A549 (cell line): Measurements from ENCODE around the gene TMEM51.

Source experiments
- CTCF ChIP-seq: fragments of >200 bp; sonication (Bioruptor Twin); formaldehyde crosslinking; IDR thresholded peaks from 3 replicates; pipeline ENCODE4 v1.5.1; 2016
- EP300 ChIP-seq, 2 experiments: fragments of >200 bp; sonication (Bioruptor Twin); formaldehyde crosslinking; IDR thresholded peaks; 2 replicates in 1 of 2; 3 replicates in 1 of 2; pipeline ENCODE4 v1.6.1; 2016 to 2017
- FOSB ChIP-seq: fragments of 250-450 bp; sonication (Bioruptor Pico); IDR thresholded peaks from 2 replicates; pipeline ENCODE4 v1.5.0; 2020; ENCODE audit warnings: mild to moderate bottlenecking, moderate library complexity
- JUNB ChIP-seq: fragments of >200 bp; sonication (Bioruptor Twin); formaldehyde crosslinking; IDR thresholded peaks from 2 replicates; pipeline ENCODE4 v1.6.1; 2016
- KDM5A ChIP-seq: fragments of 200-600 bp; sonication (generic); IDR thresholded peaks from 2 replicates; pipeline ENCODE4 v1.6.1; 2016; ENCODE audit warnings: antibody characterized with exemption, mild to moderate bottlenecking
- SMC3 ChIP-seq: fragments of >200 bp; sonication (Bioruptor Twin); formaldehyde crosslinking; IDR thresholded peaks from 3 replicates; pipeline ENCODE4 v1.6.1; 2018; ENCODE audit warnings: inconsistent platforms
- ZFP36 ChIP-seq: fragments of 450-650 bp; IDR thresholded peaks from 2 replicates; pipeline ENCODE4 v1.6.1; 2014; ENCODE audit warnings: borderline replicate concordance; ENCODE audit not compliant: partially characterized antibody
- TF ChIP-seq, protein P1 (sequence below): fragments of 200-600 bp; sonication (generic); IDR thresholded peaks from 2 replicates; pipeline ENCODE4 v1.6.1; 2016; ENCODE audit warnings: antibody characterized with exemption, mild to moderate bottlenecking, moderate library complexity
- TF ChIP-seq, protein P2 (sequence below): IDR thresholded peaks from 2 replicates; pipeline ENCODE4 v1.6.1; 2012; ENCODE audit warnings: low read depth, borderline replicate concordance

DNA sequence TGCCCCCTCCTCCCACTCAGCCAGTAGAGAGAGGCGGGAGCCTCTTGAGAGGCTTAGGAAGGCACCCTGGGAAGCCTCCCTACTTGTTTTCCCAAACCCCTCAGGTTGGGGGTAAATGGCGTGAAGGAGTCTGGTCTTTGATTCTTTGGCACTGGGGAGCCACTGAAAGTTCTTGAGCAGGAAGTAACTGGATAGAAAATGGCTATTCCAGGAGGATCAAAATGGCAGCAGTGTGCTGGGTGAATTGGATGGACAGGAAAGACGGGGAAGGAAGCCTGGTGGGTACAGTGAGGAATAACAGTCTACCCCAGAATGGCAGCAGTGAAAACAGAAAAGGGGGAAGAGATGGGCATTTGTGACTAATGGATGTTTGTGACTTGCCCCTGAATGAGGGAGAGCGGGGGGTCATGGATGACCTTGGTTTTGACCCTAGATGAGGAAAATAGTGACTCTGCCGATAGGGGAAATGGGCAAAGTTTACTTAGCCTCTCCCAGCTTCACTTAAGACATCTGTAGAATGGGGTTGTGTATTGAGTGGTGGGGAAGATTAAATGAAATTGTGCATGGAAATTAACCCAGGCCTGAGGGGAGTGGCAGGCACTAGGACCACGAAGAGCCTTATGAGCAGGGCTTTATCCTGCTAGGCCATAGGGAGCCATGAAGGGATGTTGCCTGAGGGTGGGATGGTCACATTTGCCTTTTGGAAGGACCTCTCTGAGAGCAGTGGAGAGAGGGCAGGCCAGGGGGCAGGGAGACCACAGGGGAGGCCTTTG lies 32.7 kb downstream of the TMEM51 start:
- TF ChIP-seq CTCF (no peak), SMC3 (no peak), EP300 (IDR thresholded peaks at IDR 0.05) (no peak), JUNB (no peak), ZFP36 (no peak), KDM5A (no peak), FOSB (CRISPR knock-in tag) (no peak)
- TF ChIP-seq, protein P1, sequence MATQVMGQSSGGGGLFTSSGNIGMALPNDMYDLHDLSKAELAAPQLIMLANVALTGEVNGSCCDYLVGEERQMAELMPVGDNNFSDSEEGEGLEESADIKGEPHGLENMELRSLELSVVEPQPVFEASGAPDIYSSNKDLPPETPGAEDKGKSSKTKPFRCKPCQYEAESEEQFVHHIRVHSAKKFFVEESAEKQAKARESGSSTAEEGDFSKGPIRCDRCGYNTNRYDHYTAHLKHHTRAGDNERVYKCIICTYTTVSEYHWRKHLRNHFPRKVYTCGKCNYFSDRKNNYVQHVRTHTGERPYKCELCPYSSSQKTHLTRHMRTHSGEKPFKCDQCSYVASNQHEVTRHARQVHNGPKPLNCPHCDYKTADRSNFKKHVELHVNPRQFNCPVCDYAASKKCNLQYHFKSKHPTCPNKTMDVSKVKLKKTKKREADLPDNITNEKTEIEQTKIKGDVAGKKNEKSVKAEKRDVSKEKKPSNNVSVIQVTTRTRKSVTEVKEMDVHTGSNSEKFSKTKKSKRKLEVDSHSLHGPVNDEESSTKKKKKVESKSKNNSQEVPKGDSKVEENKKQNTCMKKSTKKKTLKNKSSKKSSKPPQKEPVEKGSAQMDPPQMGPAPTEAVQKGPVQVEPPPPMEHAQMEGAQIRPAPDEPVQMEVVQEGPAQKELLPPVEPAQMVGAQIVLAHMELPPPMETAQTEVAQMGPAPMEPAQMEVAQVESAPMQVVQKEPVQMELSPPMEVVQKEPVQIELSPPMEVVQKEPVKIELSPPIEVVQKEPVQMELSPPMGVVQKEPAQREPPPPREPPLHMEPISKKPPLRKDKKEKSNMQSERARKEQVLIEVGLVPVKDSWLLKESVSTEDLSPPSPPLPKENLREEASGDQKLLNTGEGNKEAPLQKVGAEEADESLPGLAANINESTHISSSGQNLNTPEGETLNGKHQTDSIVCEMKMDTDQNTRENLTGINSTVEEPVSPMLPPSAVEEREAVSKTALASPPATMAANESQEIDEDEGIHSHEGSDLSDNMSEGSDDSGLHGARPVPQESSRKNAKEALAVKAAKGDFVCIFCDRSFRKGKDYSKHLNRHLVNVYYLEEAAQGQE = no peak
- TF ChIP-seq, protein P2, sequence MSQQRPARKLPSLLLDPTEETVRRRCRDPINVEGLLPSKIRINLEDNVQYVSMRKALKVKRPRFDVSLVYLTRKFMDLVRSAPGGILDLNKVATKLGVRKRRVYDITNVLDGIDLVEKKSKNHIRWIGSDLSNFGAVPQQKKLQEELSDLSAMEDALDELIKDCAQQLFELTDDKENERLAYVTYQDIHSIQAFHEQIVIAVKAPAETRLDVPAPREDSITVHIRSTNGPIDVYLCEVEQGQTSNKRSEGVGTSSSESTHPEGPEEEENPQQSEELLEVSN = no peak
